H9 (cell line): ENCODE data around the gene AP1S1. TPM values are rescaled to one million over a fixed set of nuclear protein-coding genes. Genes with fewer than 3 reads are reported as not detected.

Experiments used
- DNase-seq: peaks from one replicate; pipeline ENCODE4 v3.0.0-alpha.2; 2017
- H2AFZ ChIP-seq: one replicate; pipeline ENCODE4 v1.6.1; 2013; ENCODE audit warnings: mild to moderate bottlenecking, low read length, control low read depth, moderate library complexity
- H2AK5ac ChIP-seq: 2 replicates; pipeline ENCODE4 v1.6.1; 2013; ENCODE audit warnings: low read length, control low read depth, mixed read lengths; ENCODE audit not compliant: insufficient read length
- H2BK120ac ChIP-seq: one replicate; pipeline ENCODE4 v1.6.1; 2013; ENCODE audit warnings: low read depth, mild to moderate bottlenecking, low read length, control low read depth, inconsistent platforms; ENCODE audit not compliant: poor library complexity, severe bottlenecking
- H2BK12ac ChIP-seq: 2 replicates; pipeline ENCODE4 v1.6.1; 2013; ENCODE audit warnings: low read length, control low read depth, mixed read lengths, low read depth; ENCODE audit not compliant: insufficient read length
- H2BK15ac ChIP-seq: 2 replicates; pipeline ENCODE4 v1.6.1; 2013; ENCODE audit warnings: low read depth, low read length, control low read depth
- H2BK20ac ChIP-seq: one replicate; pipeline ENCODE4 v1.6.1; 2013; ENCODE audit warnings: low read depth, mild to moderate bottlenecking, low read length, control low read depth, inconsistent platforms; ENCODE audit not compliant: poor library complexity, severe bottlenecking
- H2BK5ac ChIP-seq: 2 replicates; pipeline ENCODE4 v1.6.1; 2013; ENCODE audit warnings: low read length, control low read depth, mixed read lengths; ENCODE audit not compliant: insufficient read length
- H3K14ac ChIP-seq: 2 replicates; pipeline ENCODE4 v1.6.1; 2013; ENCODE audit warnings: low read length, control low read depth; ENCODE audit not compliant: insufficient read depth
- H3K18ac ChIP-seq: 2 replicates; pipeline ENCODE4 v1.6.1; 2013; ENCODE audit warnings: low read depth, mild to moderate bottlenecking, mixed read lengths, low read length, control low read depth; ENCODE audit not compliant: insufficient read length
- H3K23ac ChIP-seq: 2 replicates; pipeline ENCODE4 v1.6.1; 2013; ENCODE audit warnings: low read length, control low read depth, mixed read lengths, low read depth; ENCODE audit not compliant: insufficient read length
- H3K23me2 ChIP-seq: 2 replicates; pipeline ENCODE4 v1.6.1; 2013; ENCODE audit warnings: low read depth, mild to moderate bottlenecking, mixed read lengths, low read length, control low read depth; ENCODE audit not compliant: insufficient read length, poor library complexity, severe bottlenecking
- H3K27ac ChIP-seq: 2 replicates; pipeline ENCODE4 v1.5.1; 2013; ENCODE audit warnings: low read length, control low read depth, mixed read lengths, low read depth; ENCODE audit not compliant: insufficient read length
- H3K27me3 ChIP-seq: 2 replicates; pipeline ENCODE4 v1.6.1; 2013; ENCODE audit warnings: low read length, control low read depth, inconsistent platforms; ENCODE audit not compliant: insufficient read depth
- H3K4ac ChIP-seq: 2 replicates; pipeline ENCODE4 v1.6.1; 2013; ENCODE audit warnings: low read depth, mild to moderate bottlenecking, control low read depth, inconsistent platforms, low read length, moderate library complexity
- H3K4me1 ChIP-seq: 2 replicates; pipeline ENCODE4 v1.6.1; 2013; ENCODE audit warnings: low read length, control low read depth, inconsistent platforms; ENCODE audit not compliant: insufficient read depth
- H3K4me2 ChIP-seq: 2 replicates; pipeline ENCODE4 v1.6.1; 2013; ENCODE audit warnings: low read length, control low read depth, mixed read lengths; ENCODE audit not compliant: insufficient read length, insufficient read depth
- H3K56ac ChIP-seq: 2 replicates; pipeline ENCODE4 v1.6.1; 2013; ENCODE audit warnings: low read depth, mild to moderate bottlenecking, mixed read lengths, low read length, control low read depth; ENCODE audit not compliant: insufficient read length
- H3K79me1 ChIP-seq: 2 replicates; pipeline ENCODE4 v1.6.1; 2013; ENCODE audit warnings: low read depth, mild to moderate bottlenecking, moderate library complexity, low read length, control low read depth, inconsistent platforms; ENCODE audit not compliant: insufficient read depth, poor library complexity, severe bottlenecking
- H3K79me2 ChIP-seq: 2 replicates; pipeline ENCODE4 v1.6.1; 2013; ENCODE audit warnings: low read length, control low read depth, inconsistent platforms; ENCODE audit not compliant: insufficient read depth
- H3K9ac ChIP-seq: 2 replicates; pipeline ENCODE4 v1.6.1; 2013; ENCODE audit warnings: low read length, control low read depth, mixed read lengths; ENCODE audit not compliant: insufficient read length; ENCODE audit errors: extremely low read depth
- H3K9me3 ChIP-seq: one replicate; pipeline ENCODE4 v1.6.1; 2013; ENCODE audit warnings: low read depth, low read length, inconsistent platforms; ENCODE audit not compliant: control insufficient read depth
- H3T11ph ChIP-seq: one replicate; pipeline ENCODE4 v1.6.1; 2013; ENCODE audit warnings: mild to moderate bottlenecking, low read length, control low read depth, inconsistent platforms
- H4K20me1 ChIP-seq: one replicate; pipeline ENCODE4 v1.6.1; 2013; ENCODE audit not compliant: control insufficient read depth, insufficient read length, insufficient read depth
- H4K5ac ChIP-seq: 2 replicates; pipeline ENCODE4 v1.6.1; 2013; ENCODE audit warnings: low read depth, mild to moderate bottlenecking, mixed read lengths, low read length, control low read depth; ENCODE audit not compliant: insufficient read length
- H4K8ac ChIP-seq: replicated peaks from 2 replicates; pipeline ENCODE4 v1.6.1; 2013; ENCODE audit warnings: low read length, control low read depth, mixed read lengths, low read depth; ENCODE audit not compliant: insufficient read length
- H4K91ac ChIP-seq: 2 replicates; pipeline ENCODE4 v1.6.1; 2013; ENCODE audit warnings: low read depth, mild to moderate bottlenecking, moderate library complexity, mixed read lengths, low read length, control low read depth; ENCODE audit not compliant: insufficient read length
- H3K27ac Mint-ChIP-seq, 3 experiments: 2 replicates in 2 of 3; 3 replicates in 1 of 3; pipeline ENCODE4 v1.8.0; 2020 to 2021; ENCODE audit warnings: mixed read lengths in 3 of 3, mild to moderate bottlenecking in 1 of 3, moderate library complexity in 1 of 3
- H3K27me3 Mint-ChIP-seq: 2 replicates; pipeline ENCODE4 v1.8.0; 2021; ENCODE audit warnings: low read depth, mild to moderate bottlenecking, moderate library complexity, mixed read lengths
- H3K36me3 Mint-ChIP-seq, 3 experiments: 2 replicates in 2 of 3; 3 replicates in 1 of 3; pipeline ENCODE4 v1.8.0; 2020 to 2021; ENCODE audit warnings: low read depth in 3 of 3, mixed read lengths in 3 of 3; ENCODE audit not compliant: insufficient read depth in 1 of 3
- H3K4me1 Mint-ChIP-seq, 2 experiments: 2 replicates each; pipeline ENCODE4 v1.8.0; 2020; ENCODE audit warnings: mixed read lengths in 2 of 2
- H3K4me3 Mint-ChIP-seq, 2 experiments: 2 replicates in 1 of 2; 3 replicates in 1 of 2; pipeline ENCODE4 v1.8.0; 2020 to 2021; ENCODE audit warnings: mild to moderate bottlenecking in 2 of 2, mixed read lengths in 2 of 2, moderate library complexity in 1 of 2
- H3K9me3 Mint-ChIP-seq, 2 experiments: 2 replicates in 1 of 2; 3 replicates in 1 of 2; pipeline ENCODE4 v1.8.0; 2020; ENCODE audit warnings: mild to moderate bottlenecking in 2 of 2, mixed read lengths in 2 of 2, moderate library complexity in 1 of 2
- whole genome bisulfite sequencing: extraction: QIAGEN DNeasy Blood & Tissue Kit; methylation state at CpG from one replicate; pipeline ENCODE4 v1.1.7; 2013; ENCODE audit warnings: missing lambda C conversion rate, low lambda C conversion rate, mixed read lengths; ENCODE audit not compliant: insufficient read length; ENCODE audit errors: extremely low coverage; 5-methylcytosine and 5-hydroxymethylcytosine counted together
- total RNA-seq: library from RNA; stranded (reverse); gene quantifications from 2 replicates; pipeline ENCODE4 v1.2.1, GENCODE V29; 2021
- TF ChIP-seq, protein P1 (sequence below): fragments of 200-600 bp; sonication (generic); conservative IDR thresholded peaks from 3 replicates; pipeline ENCODE4 v1.8.0; 2021; ENCODE audit warnings: antibody characterized with exemption, mild to moderate bottlenecking

The AP1S1 gene
- total RNA-seq, 1 experiment from 2014 or later, result 65.2 TPM

GRCh38 chr7:101200862-101201599 lies 46.8 kb downstream of the AP1S1 start, which contains the start of gene MOGAT3:
TSS of gene MOGAT3 (minus strand) at chr7:101201036. CDS start at chr7:101200854, 182 bp downstream.
- H3K56ac ChIP-seq, result no peak within 1 kb of the TSS
- H3T11ph ChIP-seq, result no peak within 1 kb of the TSS
- H2BK12ac ChIP-seq, result no peak within 1 kb of the TSS
- peak within 1 kb of the TSS; percentile 10 for H3K14ac ChIP-seq
- peak; percentile 58 for DNase-seq
- Mint-ChIP-seq H3K27me3 (peaks cover 12% of the 10 kb centered on the region), H3K4me1 (peaks cover 14 to 19% of the 10 kb centered on the region in 2 experiments), H3K9me3 (no peaks in the 10 kb centered on the region), H3K4me3 (peak within 1 kb of the TSS; percentile 52 to 67), H3K36me3 (peaks cover 0 to 8% (median 4%) of the 10 kb centered on the region in 3 experiments; a peak in 3 of 7 replicates), H3K27ac (peak within 1 kb of the TSS in 2 of 3 experiments; percentile 4 to 75; a peak in 3 of 7 replicates)
- H2BK15ac ChIP-seq, result no peak within 1 kb of the TSS
- no peak within 1 kb of the TSS for H2AK5ac ChIP-seq
- H3K23me2 ChIP-seq, result peaks cover 3% of the 10 kb centered on the region
- no peak within 1 kb of the TSS for H4K8ac ChIP-seq
- no peak within 1 kb of the TSS for H4K91ac ChIP-seq
- no CpG with 5 or more reads among the region's 21 CpGs for WGBS
- no peak within 1 kb of the TSS for H2AFZ ChIP-seq
- H3K4me1 ChIP-seq, result no peaks in the 10 kb centered on the region; the same call in 1 of the 2 replicates
- no peak within 1 kb of the TSS for H2BK20ac ChIP-seq
- H3K9ac ChIP-seq, result no peak within 1 kb of the TSS
- H2BK120ac ChIP-seq, result no peak within 1 kb of the TSS
- H2BK5ac ChIP-seq, result no peak within 1 kb of the TSS
- TF ChIP-seq, protein P1, sequence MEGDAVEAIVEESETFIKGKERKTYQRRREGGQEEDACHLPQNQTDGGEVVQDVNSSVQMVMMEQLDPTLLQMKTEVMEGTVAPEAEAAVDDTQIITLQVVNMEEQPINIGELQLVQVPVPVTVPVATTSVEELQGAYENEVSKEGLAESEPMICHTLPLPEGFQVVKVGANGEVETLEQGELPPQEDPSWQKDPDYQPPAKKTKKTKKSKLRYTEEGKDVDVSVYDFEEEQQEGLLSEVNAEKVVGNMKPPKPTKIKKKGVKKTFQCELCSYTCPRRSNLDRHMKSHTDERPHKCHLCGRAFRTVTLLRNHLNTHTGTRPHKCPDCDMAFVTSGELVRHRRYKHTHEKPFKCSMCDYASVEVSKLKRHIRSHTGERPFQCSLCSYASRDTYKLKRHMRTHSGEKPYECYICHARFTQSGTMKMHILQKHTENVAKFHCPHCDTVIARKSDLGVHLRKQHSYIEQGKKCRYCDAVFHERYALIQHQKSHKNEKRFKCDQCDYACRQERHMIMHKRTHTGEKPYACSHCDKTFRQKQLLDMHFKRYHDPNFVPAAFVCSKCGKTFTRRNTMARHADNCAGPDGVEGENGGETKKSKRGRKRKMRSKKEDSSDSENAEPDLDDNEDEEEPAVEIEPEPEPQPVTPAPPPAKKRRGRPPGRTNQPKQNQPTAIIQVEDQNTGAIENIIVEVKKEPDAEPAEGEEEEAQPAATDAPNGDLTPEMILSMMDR, result no peak
- no peaks in the 10 kb centered on the region for H3K79me2 ChIP-seq
- peak within 1 kb of the TSS; percentile 5 for H3K18ac ChIP-seq
- H4K5ac ChIP-seq, result no peak within 1 kb of the TSS
- peak within 1 kb of the TSS; percentile 23 for H3K4me2 ChIP-seq
- no peaks in the 10 kb centered on the region for H3K79me1 ChIP-seq
- H3K27me3 ChIP-seq, result no peaks in the 10 kb centered on the region
- H3K9me3 ChIP-seq, result no peaks in the 10 kb centered on the region
- H3K4ac ChIP-seq, result no peak within 1 kb of the TSS
- H3K23ac ChIP-seq, result no peak within 1 kb of the TSS
- no peaks in the 10 kb centered on the region for H4K20me1 ChIP-seq
- no peak within 1 kb of the TSS for H3K27ac ChIP-seq
